IMR-90 (cell line): ENCODE data around the gene AKAP6. TPM values are rescaled to one million over a fixed set of nuclear protein-coding genes. Genes with fewer than 3 reads are reported as not detected.

Experiments used
- ATAC-seq: fragments of 200-7000 bp; cut with Tn5 transposase; 2 replicates; pipeline ENCODE4 v1.9.1; 2020; ENCODE audit warnings: low read depth, mild to moderate bottlenecking, moderate library complexity
- BruUV-seq: library from RNA; stranded (reverse); fragments of 400-500 nt; replicated peaks from 2 replicates; lab custom pipeline; 2021; lab: Mats Ljungman, UMichigan
- CTCF ChIA-PET: fragments of 300-600 bp; formaldehyde crosslinking; extraction: SDS; loops from one replicate; lab custom pipeline; 2021; ENCODE audit warnings: antibody characterized with exemption; lab: Yijun Ruan, JAX
- POLR2A ChIA-PET: fragments of 300-600 bp; sonication (Branson Sonifier 250); formaldehyde crosslinking; loops from one replicate; lab custom pipeline; 2022; ENCODE audit warnings: antibody characterized with exemption; ENCODE audit not compliant: unreplicated experiment; lab: Charles Lee
- DNase-seq: peaks from one replicate; pipeline ENCODE4 v3.0.0; 2013
- H2AFZ ChIP-seq: replicated peaks from 2 replicates; pipeline ENCODE3; 2013; ENCODE audit warnings: low read length, mild to moderate bottlenecking; ENCODE audit not compliant: poor library complexity
- H2AK5ac ChIP-seq: 2 replicates; pipeline ENCODE4 v1.6.1; 2013; ENCODE audit warnings: low read depth, low read length, inconsistent platforms
- H2AK9ac ChIP-seq: replicated peaks from 2 replicates; pipeline ENCODE3; 2013; ENCODE audit warnings: mild to moderate bottlenecking, low read depth, low read length, moderate library complexity; ENCODE audit not compliant: poor library complexity
- H2BK120ac ChIP-seq: 2 replicates; pipeline ENCODE4 v1.6.1; 2013; ENCODE audit warnings: low read depth, low read length, inconsistent platforms
- H2BK15ac ChIP-seq: 3 replicates; pipeline ENCODE4 v1.6.1; 2013; ENCODE audit warnings: low read depth, low read length, inconsistent platforms
- H2BK20ac ChIP-seq: 2 replicates; pipeline ENCODE4 v1.6.1; 2013; ENCODE audit warnings: low read depth, mild to moderate bottlenecking, inconsistent platforms, low read length, moderate library complexity
- H2BK5ac ChIP-seq: 2 replicates; pipeline ENCODE4 v1.6.1; 2013; ENCODE audit warnings: mild to moderate bottlenecking, low read depth, low read length, inconsistent platforms; ENCODE audit not compliant: poor library complexity, severe bottlenecking
- H3K14ac ChIP-seq: replicated peaks from 2 replicates; pipeline ENCODE4 v1.6.1; 2013; ENCODE audit warnings: low read depth, low read length, inconsistent platforms
- H3K18ac ChIP-seq: 2 replicates; pipeline ENCODE4 v1.6.1; 2013; ENCODE audit warnings: low read depth, low read length, control low read depth
- H3K23ac ChIP-seq: 2 replicates; pipeline ENCODE4 v1.6.1; 2013; ENCODE audit warnings: low read depth, low read length, inconsistent platforms
- H3K27ac ChIP-seq: 2 replicates; pipeline ENCODE4 v1.5.1; 2013; ENCODE audit warnings: mild to moderate bottlenecking, control low read depth, low read length; ENCODE audit not compliant: insufficient read depth
- H3K27me3 ChIP-seq: 2 replicates; pipeline ENCODE4 v1.6.1; 2013; ENCODE audit warnings: low read length; ENCODE audit not compliant: control insufficient read depth, insufficient read depth
- H3K36me3 ChIP-seq: 2 replicates; pipeline ENCODE4 v1.6.1; 2013; ENCODE audit warnings: low read length, mixed read lengths; ENCODE audit not compliant: control insufficient read depth, insufficient read depth
- H3K4ac ChIP-seq: 2 replicates; pipeline ENCODE4 v1.6.1; 2013; ENCODE audit warnings: low read depth, low read length, inconsistent platforms
- H3K4me1 ChIP-seq: 2 replicates; pipeline ENCODE4 v1.6.1; 2013; ENCODE audit warnings: low read length, mixed read lengths; ENCODE audit not compliant: control insufficient read depth, insufficient read depth
- H3K4me2 ChIP-seq: 2 replicates; pipeline ENCODE4 v1.6.1; 2013; ENCODE audit warnings: low read depth, mild to moderate bottlenecking, control low read depth, low read length, moderate library complexity
- H3K4me3 ChIP-seq: 2 replicates; pipeline ENCODE4 v1.5.1; 2013; ENCODE audit warnings: low read depth, mild to moderate bottlenecking, control low read depth, low read length, moderate library complexity; ENCODE audit not compliant: insufficient read depth
- H3K56ac ChIP-seq: 2 replicates; pipeline ENCODE4 v1.6.1; 2013; ENCODE audit warnings: low read length, inconsistent platforms; ENCODE audit not compliant: insufficient read depth; ENCODE audit errors: extremely low read depth
- H3K79me1 ChIP-seq, 2 experiments: 2 replicates each; pipeline ENCODE4 v1.6.1; 2013; ENCODE audit warnings: low read length in 2 of 2, inconsistent platforms in 1 of 2, low read depth in 1 of 2
- H3K9ac ChIP-seq: 2 replicates; pipeline ENCODE4 v1.6.1; 2013; ENCODE audit warnings: low read depth, low read length, control low read depth
- H3K9me1 ChIP-seq: 2 replicates; pipeline ENCODE4 v1.6.1; 2013; ENCODE audit warnings: low read length, inconsistent platforms; ENCODE audit not compliant: insufficient read depth
- H3K9me3 ChIP-seq: 2 replicates; pipeline ENCODE4 v1.6.1; 2013; ENCODE audit warnings: low read length; ENCODE audit not compliant: control insufficient read depth, insufficient read depth
- H4K20me1 ChIP-seq: 2 replicates; pipeline ENCODE4 v1.6.1; 2013; ENCODE audit warnings: low read length, inconsistent platforms; ENCODE audit not compliant: insufficient read depth
- H4K5ac ChIP-seq: 2 replicates; pipeline ENCODE4 v1.6.1; 2013; ENCODE audit warnings: mild to moderate bottlenecking, low read depth, low read length, control low read depth
- H4K8ac ChIP-seq, 2 experiments: 2 replicates each; pipeline ENCODE4 v1.6.1; 2013; ENCODE audit warnings: low read depth in 2 of 2, low read length in 2 of 2, control low read depth in 1 of 2, inconsistent platforms in 1 of 2
- H4K91ac ChIP-seq: 2 replicates; pipeline ENCODE4 v1.6.1; 2013; ENCODE audit warnings: low read depth, low read length, inconsistent platforms; ENCODE audit not compliant: insufficient read depth
- BHLHE40 ChIP-seq: fragments of 150-350 bp; IDR thresholded peaks from 2 replicates; pipeline ENCODE4 v1.6.1; 2016; ENCODE audit warnings: mild to moderate bottlenecking, low read depth, low read length
- CEBPB ChIP-seq: IDR thresholded peaks from 2 replicates; pipeline ENCODE4 v1.6.1; 2012; ENCODE audit warnings: low read depth, low read length, improper control_type of control experiment
- CTCF ChIP-seq: conservative IDR thresholded peaks from 2 replicates; pipeline ENCODE4 v1.5.1; 2012; ENCODE audit warnings: mild to moderate bottlenecking, low read depth, low read length, improper control_type of control experiment
- FOS ChIP-seq: fragments of 150-350 bp; IDR thresholded peaks from 2 replicates; pipeline ENCODE4 v1.6.1; 2016; ENCODE audit warnings: low read depth, low read length
- MXI1 ChIP-seq: IDR thresholded peaks from 2 replicates; pipeline ENCODE4 v1.6.1; 2012; ENCODE audit warnings: low read depth, mild to moderate bottlenecking, low read length, moderate library complexity, borderline replicate concordance
- NFE2L2 ChIP-seq: fragments of 150-350 bp; IDR thresholded peaks from 2 replicates; pipeline ENCODE4 v1.6.1; 2016; ENCODE audit warnings: low read depth, mild to moderate bottlenecking, low read length
- RAD21 ChIP-seq: IDR thresholded peaks from 2 replicates; pipeline ENCODE4 v1.6.1; 2012; ENCODE audit warnings: low read length, improper control_type of control experiment
- RCOR1 ChIP-seq: IDR thresholded peaks from 2 replicates; pipeline ENCODE4 v1.6.1; 2012; ENCODE audit warnings: mild to moderate bottlenecking, low read length, improper control_type of control experiment; ENCODE audit not compliant: insufficient replicate concordance
- RFX5 ChIP-seq: IDR thresholded peaks from 2 replicates; pipeline ENCODE4 v1.8.0; 2012; ENCODE audit warnings: low read depth, mild to moderate bottlenecking, low read length, moderate library complexity
- SMC3 ChIP-seq: fragments of 150-350 bp; IDR thresholded peaks from 2 replicates; pipeline ENCODE4 v1.6.1; 2016; ENCODE audit warnings: low read depth, mild to moderate bottlenecking, antibody characterized with exemption, low read length, moderate library complexity
- WGBS, 2 experiments: methylation state at CpG; one replicate each; pipeline versions ENCODE4 v1.1.5 to v1.1.7; 2013; ENCODE audit warnings: missing lambda C conversion rate in 2 of 2; ENCODE audit not compliant: insufficient read length in 1 of 2; ENCODE audit errors: extremely low coverage in 2 of 2; 5-methylcytosine and 5-hydroxymethylcytosine counted together
- dilution Hi-C: fragments of 300-500 bp; cut with HindIII; formaldehyde crosslinking; loops from one replicate; pipeline ENCODE4 v1.14.3; 2018; ENCODE audit warnings: low sequenced_read_pairs; ENCODE audit not compliant: unreplicated experiment
- in situ Hi-C: fragments of 300-500 bp; cut with MboI; formaldehyde crosslinking; loops from 3 replicates; pipeline ENCODE4 v1.14.3; 2019; ENCODE audit warnings: low sequenced_read_pairs, inconsistent platforms, mixed read lengths
- intact Hi-C: fragments of 100-400 bp; cut with micrococcal nuclease; formaldehyde crosslinking; loops from 2 replicates; pipeline ENCODE4 v1.10.0; 2022
- polyA plus RNA-seq, 3 experiments: library from polyadenylated mRNA; depleted of rRNA; stranded (reverse); fragments of >200 nt; gene quantifications; 2 replicates each; pipeline ENCODE4 v1.2.3, GENCODE V29; 2012; ENCODE audit warnings: low replicate concordance in 1 of 3
- total RNA-seq: library from RNA; depleted of rRNA; stranded (reverse); fragments of >200 nt; gene quantifications from 2 replicates; pipeline ENCODE4 v1.2.3, GENCODE V29; 2012
- TF ChIP-seq, protein P1 (sequence below): fragments of 150-350 bp; IDR thresholded peaks from 2 replicates; pipeline ENCODE4 v1.6.1; 2017; ENCODE audit warnings: mild to moderate bottlenecking, antibody characterized with exemption, low read length, low read depth

Gene AKAP6
- total and polyA plus RNA-seq, 2 of the 4 experiments (the other 2 are of a cell fraction) = 0.22 to 1.6 TPM

DNA sequence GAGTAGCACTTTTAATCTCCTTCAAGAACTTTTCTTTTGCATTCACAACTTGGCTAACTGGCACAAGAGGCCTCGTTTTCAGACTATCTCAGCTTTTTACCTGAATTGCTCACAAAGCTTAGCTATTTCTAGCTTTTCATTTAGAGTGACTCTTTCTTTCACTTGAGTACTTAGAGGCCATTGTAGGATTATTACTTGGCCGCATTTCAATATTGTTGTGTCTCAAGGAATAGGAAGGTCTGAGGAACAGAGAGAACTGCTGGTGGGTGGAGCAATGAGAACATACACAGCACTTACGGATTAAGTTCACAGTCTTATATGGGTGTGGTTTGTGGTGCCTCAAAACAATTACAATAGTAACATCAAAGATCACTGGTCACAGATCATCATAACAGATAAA is 384.8 kb downstream of the AKAP6 start:
- H2AK5ac ChIP-seq = no peak overlapping the region
- no peaks in the 10 kb centered on the region for H4K20me1 ChIP-seq
- ChIA-PET CTCF (no interaction called here), POLR2A (interaction anchor here (0.6 kb wide), 1 partner anchor 1077 kb away, joined by 7 read pairs; no protein-coding TSS in a partner anchor)
- no peak overlapping the region for H3K9ac ChIP-seq
- no peak overlapping the region for H4K8ac ChIP-seq
- H3K27me3 ChIP-seq = no peaks in the 10 kb centered on the region; the same call in 1 of the 2 replicates
- H2AK9ac ChIP-seq = no peak overlapping the region
- no peaks in the 10 kb centered on the region for H3K4me1 ChIP-seq
- H3K14ac ChIP-seq = no peak overlapping the region
- H3K4me2 ChIP-seq = no peak overlapping the region
- H2BK5ac ChIP-seq = no peak overlapping the region
- no peak overlapping the region for H4K5ac ChIP-seq
- no CpG with 5 or more reads among the region's 3 CpGs for WGBS, 2 experiments
- intact Hi-C loops (no loop called here), in situ Hi-C loops (no loop called here), dilution Hi-C loops (no loop called here)
- no peaks in the 10 kb centered on the region for H3K9me1 ChIP-seq
- H3K56ac ChIP-seq = no peak overlapping the region
- H3K27ac ChIP-seq = no peak overlapping the region
- no peak overlapping the region for H3K23ac ChIP-seq
- no peak overlapping the region for H3K4me3 ChIP-seq
- H3K79me1 ChIP-seq = no peaks in the 10 kb centered on the region
- no peak overlapping the region for H2BK15ac ChIP-seq
- no TSS peak for BruUV-seq
- H2AFZ ChIP-seq = no peak overlapping the region
- H3K9me3 ChIP-seq = no peaks in the 10 kb centered on the region
- H3K4ac ChIP-seq = no peak overlapping the region
- no peak for TF ChIP-seq CTCF
- TF ChIP-seq RFX5 = no peak
- no peak for TF ChIP-seq BHLHE40
- TF ChIP-seq RCOR1 = no peak
- no peak for TF ChIP-seq SMC3
- no peak for TF ChIP-seq NFE2L2
- TF ChIP-seq FOS = no peak
- TF ChIP-seq, protein P1, sequence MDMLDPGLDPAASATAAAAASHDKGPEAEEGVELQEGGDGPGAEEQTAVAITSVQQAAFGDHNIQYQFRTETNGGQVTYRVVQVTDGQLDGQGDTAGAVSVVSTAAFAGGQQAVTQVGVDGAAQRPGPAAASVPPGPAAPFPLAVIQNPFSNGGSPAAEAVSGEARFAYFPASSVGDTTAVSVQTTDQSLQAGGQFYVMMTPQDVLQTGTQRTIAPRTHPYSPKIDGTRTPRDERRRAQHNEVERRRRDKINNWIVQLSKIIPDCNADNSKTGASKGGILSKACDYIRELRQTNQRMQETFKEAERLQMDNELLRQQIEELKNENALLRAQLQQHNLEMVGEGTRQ = no peak
- TF ChIP-seq RAD21 = no peak
- no peak for TF ChIP-seq MXI1
- TF ChIP-seq CEBPB = no peak
- DNase-seq = no peak
- ATAC-seq = no peak
- H3K36me3 ChIP-seq = no peaks in the 10 kb centered on the region
- no peak overlapping the region for H2BK20ac ChIP-seq
- no peak overlapping the region for H4K91ac ChIP-seq
- no peak overlapping the region for H3K18ac ChIP-seq
- no peak overlapping the region for H2BK120ac ChIP-seq
